H9 (cell line): Measurements from ENCODE around the gene ASPSCR1. TPM values are rescaled to one million over a fixed set of nuclear protein-coding genes. Genes with fewer than 3 reads are reported as not detected.

Experiments used
- DNase-seq: peaks from one replicate; pipeline ENCODE4 v3.0.0-alpha.2; 2017
- H2AFZ ChIP-seq: one replicate; pipeline ENCODE4 v1.6.1; 2013; ENCODE audit warnings: mild to moderate bottlenecking, low read length, control low read depth, moderate library complexity
- H2AK5ac ChIP-seq: 2 replicates; pipeline ENCODE4 v1.6.1; 2013; ENCODE audit warnings: low read length, control low read depth, mixed read lengths; ENCODE audit not compliant: insufficient read length
- H2BK120ac ChIP-seq: one replicate; pipeline ENCODE4 v1.6.1; 2013; ENCODE audit warnings: low read depth, mild to moderate bottlenecking, low read length, control low read depth, inconsistent platforms; ENCODE audit not compliant: poor library complexity, severe bottlenecking
- H2BK12ac ChIP-seq: 2 replicates; pipeline ENCODE4 v1.6.1; 2013; ENCODE audit warnings: low read length, control low read depth, mixed read lengths, low read depth; ENCODE audit not compliant: insufficient read length
- H2BK15ac ChIP-seq: 2 replicates; pipeline ENCODE4 v1.6.1; 2013; ENCODE audit warnings: low read depth, low read length, control low read depth
- H2BK20ac ChIP-seq: one replicate; pipeline ENCODE4 v1.6.1; 2013; ENCODE audit warnings: low read depth, mild to moderate bottlenecking, low read length, control low read depth, inconsistent platforms; ENCODE audit not compliant: poor library complexity, severe bottlenecking
- H2BK5ac ChIP-seq: 2 replicates; pipeline ENCODE4 v1.6.1; 2013; ENCODE audit warnings: low read length, control low read depth, mixed read lengths; ENCODE audit not compliant: insufficient read length
- H3K14ac ChIP-seq: 2 replicates; pipeline ENCODE4 v1.6.1; 2013; ENCODE audit warnings: low read length, control low read depth; ENCODE audit not compliant: insufficient read depth
- H3K18ac ChIP-seq: 2 replicates; pipeline ENCODE4 v1.6.1; 2013; ENCODE audit warnings: low read depth, mild to moderate bottlenecking, mixed read lengths, low read length, control low read depth; ENCODE audit not compliant: insufficient read length
- H3K23ac ChIP-seq: 2 replicates; pipeline ENCODE4 v1.6.1; 2013; ENCODE audit warnings: low read length, control low read depth, mixed read lengths, low read depth; ENCODE audit not compliant: insufficient read length
- H3K23me2 ChIP-seq: 2 replicates; pipeline ENCODE4 v1.6.1; 2013; ENCODE audit warnings: low read depth, mild to moderate bottlenecking, mixed read lengths, low read length, control low read depth; ENCODE audit not compliant: insufficient read length, poor library complexity, severe bottlenecking
- H3K27ac ChIP-seq: 2 replicates; pipeline ENCODE4 v1.5.1; 2013; ENCODE audit warnings: low read length, control low read depth, mixed read lengths, low read depth; ENCODE audit not compliant: insufficient read length
- H3K27me3 ChIP-seq: 2 replicates; pipeline ENCODE4 v1.6.1; 2013; ENCODE audit warnings: low read length, control low read depth, inconsistent platforms; ENCODE audit not compliant: insufficient read depth
- H3K4ac ChIP-seq: 2 replicates; pipeline ENCODE4 v1.6.1; 2013; ENCODE audit warnings: low read depth, mild to moderate bottlenecking, control low read depth, inconsistent platforms, low read length, moderate library complexity
- H3K4me1 ChIP-seq: 2 replicates; pipeline ENCODE4 v1.6.1; 2013; ENCODE audit warnings: low read length, control low read depth, inconsistent platforms; ENCODE audit not compliant: insufficient read depth
- H3K4me2 ChIP-seq: 2 replicates; pipeline ENCODE4 v1.6.1; 2013; ENCODE audit warnings: low read length, control low read depth, mixed read lengths; ENCODE audit not compliant: insufficient read length, insufficient read depth
- H3K56ac ChIP-seq: 2 replicates; pipeline ENCODE4 v1.6.1; 2013; ENCODE audit warnings: low read depth, mild to moderate bottlenecking, mixed read lengths, low read length, control low read depth; ENCODE audit not compliant: insufficient read length
- H3K79me1 ChIP-seq: 2 replicates; pipeline ENCODE4 v1.6.1; 2013; ENCODE audit warnings: low read depth, mild to moderate bottlenecking, moderate library complexity, low read length, control low read depth, inconsistent platforms; ENCODE audit not compliant: insufficient read depth, poor library complexity, severe bottlenecking
- H3K79me2 ChIP-seq: 2 replicates; pipeline ENCODE4 v1.6.1; 2013; ENCODE audit warnings: low read length, control low read depth, inconsistent platforms; ENCODE audit not compliant: insufficient read depth
- H3K9ac ChIP-seq: 2 replicates; pipeline ENCODE4 v1.6.1; 2013; ENCODE audit warnings: low read length, control low read depth, mixed read lengths; ENCODE audit not compliant: insufficient read length; ENCODE audit errors: extremely low read depth
- H3K9me3 ChIP-seq: one replicate; pipeline ENCODE4 v1.6.1; 2013; ENCODE audit warnings: low read depth, low read length, inconsistent platforms; ENCODE audit not compliant: control insufficient read depth
- H3T11ph ChIP-seq: one replicate; pipeline ENCODE4 v1.6.1; 2013; ENCODE audit warnings: mild to moderate bottlenecking, low read length, control low read depth, inconsistent platforms
- H4K20me1 ChIP-seq: one replicate; pipeline ENCODE4 v1.6.1; 2013; ENCODE audit not compliant: control insufficient read depth, insufficient read length, insufficient read depth
- H4K5ac ChIP-seq: 2 replicates; pipeline ENCODE4 v1.6.1; 2013; ENCODE audit warnings: low read depth, mild to moderate bottlenecking, mixed read lengths, low read length, control low read depth; ENCODE audit not compliant: insufficient read length
- H4K8ac ChIP-seq: replicated peaks from 2 replicates; pipeline ENCODE4 v1.6.1; 2013; ENCODE audit warnings: low read length, control low read depth, mixed read lengths, low read depth; ENCODE audit not compliant: insufficient read length
- H4K91ac ChIP-seq: 2 replicates; pipeline ENCODE4 v1.6.1; 2013; ENCODE audit warnings: low read depth, mild to moderate bottlenecking, moderate library complexity, mixed read lengths, low read length, control low read depth; ENCODE audit not compliant: insufficient read length
- H3K27ac Mint-ChIP-seq, 3 experiments: 2 replicates in 2 of 3; 3 replicates in 1 of 3; pipeline ENCODE4 v1.8.0; 2020 to 2021; ENCODE audit warnings: mixed read lengths in 3 of 3, mild to moderate bottlenecking in 1 of 3, moderate library complexity in 1 of 3
- H3K27me3 Mint-ChIP-seq: 2 replicates; pipeline ENCODE4 v1.8.0; 2021; ENCODE audit warnings: low read depth, mild to moderate bottlenecking, moderate library complexity, mixed read lengths
- H3K36me3 Mint-ChIP-seq, 3 experiments: 2 replicates in 2 of 3; 3 replicates in 1 of 3; pipeline ENCODE4 v1.8.0; 2020 to 2021; ENCODE audit warnings: low read depth in 3 of 3, mixed read lengths in 3 of 3; ENCODE audit not compliant: insufficient read depth in 1 of 3
- H3K4me1 Mint-ChIP-seq, 2 experiments: 2 replicates each; pipeline ENCODE4 v1.8.0; 2020; ENCODE audit warnings: mixed read lengths in 2 of 2
- H3K4me3 Mint-ChIP-seq, 2 experiments: 2 replicates in 1 of 2; 3 replicates in 1 of 2; pipeline ENCODE4 v1.8.0; 2020 to 2021; ENCODE audit warnings: mild to moderate bottlenecking in 2 of 2, mixed read lengths in 2 of 2, moderate library complexity in 1 of 2
- H3K9me3 Mint-ChIP-seq, 2 experiments: 2 replicates in 1 of 2; 3 replicates in 1 of 2; pipeline ENCODE4 v1.8.0; 2020; ENCODE audit warnings: mild to moderate bottlenecking in 2 of 2, mixed read lengths in 2 of 2, moderate library complexity in 1 of 2
- WGBS: extraction: QIAGEN DNeasy Blood & Tissue Kit; methylation state at CpG from one replicate; pipeline ENCODE4 v1.1.7; 2013; ENCODE audit warnings: missing lambda C conversion rate, low lambda C conversion rate, mixed read lengths; ENCODE audit not compliant: insufficient read length; ENCODE audit errors: extremely low coverage; 5-methylcytosine and 5-hydroxymethylcytosine counted together
- total RNA-seq: library from RNA; stranded (reverse); gene quantifications from 2 replicates; pipeline ENCODE4 v1.2.1, GENCODE V29; 2021
- TF ChIP-seq, protein P1 (sequence below): fragments of 200-600 bp; sonication (generic); conservative IDR thresholded peaks from 3 replicates; pipeline ENCODE4 v1.8.0; 2021; ENCODE audit warnings: antibody characterized with exemption, mild to moderate bottlenecking

ASPSCR1 gene
- total RNA-seq, 1 experiment from 2014 or later = 50.9 TPM

DNA sequence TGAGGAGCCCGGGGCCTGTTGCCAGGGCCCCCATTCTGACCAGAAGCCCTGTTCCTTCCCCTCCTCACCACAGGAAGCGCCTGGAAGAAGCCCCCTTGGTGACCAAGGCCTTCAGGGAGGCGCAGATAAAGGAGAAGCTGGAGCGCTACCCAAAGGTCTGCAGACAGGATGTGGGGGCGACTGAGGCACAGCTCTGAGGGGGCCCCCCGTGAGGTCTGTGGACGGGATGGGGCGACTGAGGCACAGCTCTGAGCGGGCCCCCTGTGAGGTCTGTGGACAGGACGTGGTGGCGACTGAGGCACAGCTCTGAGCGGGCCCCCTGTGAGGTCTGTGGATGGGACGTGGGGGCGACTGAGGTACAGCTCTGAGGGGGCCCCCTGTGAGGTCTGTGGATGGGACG is 32.0 kb downstream of the ASPSCR1 start:
- Histone ChIP-seq H4K20me1 (no peaks in the 10 kb centered on the region), H3K56ac (no peak overlapping the region), H3K79me2 (no peaks in the 10 kb centered on the region), H3K4me2 (no peak overlapping the region), H3K4ac (no peak overlapping the region), H3K23ac (no peak overlapping the region), H3K4me1 (no peaks in the 10 kb centered on the region), H3K18ac (no peak overlapping the region), H3T11ph (no peak overlapping the region), H2BK20ac (no peak overlapping the region), H3K9ac (no peak overlapping the region), H4K91ac (no peak overlapping the region), H3K27me3 (no peaks in the 10 kb centered on the region), H4K5ac (no peak overlapping the region), H4K8ac (no peak overlapping the region), H2BK12ac (no peak overlapping the region), H2BK120ac (no peak overlapping the region), H3K23me2 (no peaks in the 10 kb centered on the region), H2BK5ac (no peak overlapping the region), H2AFZ (no peak overlapping the region), H3K14ac (no peak overlapping the region), H3K79me1 (no peaks in the 10 kb centered on the region), H2AK5ac (no peak overlapping the region), H3K27ac (no peak overlapping the region), H3K9me3 (no peaks in the 10 kb centered on the region), H2BK15ac (no peak overlapping the region)
- Mint-ChIP-seq H3K4me1 (0 out of 4 replicates have a peak, but pooled peaks cover 0 to 2% of the 10 kb centered on the region in 2 experiments), H3K4me3 (no peak overlapping the region), H3K27me3 (no peaks in the 10 kb centered on the region; the same call in 1 of the 2 replicates), H3K36me3 (no peaks in the 10 kb centered on the region), H3K9me3 (no peaks in the 10 kb centered on the region), H3K27ac (no peak overlapping the region)
- WGBS = no CpG with 5 or more reads among the region's 15 CpGs
- TF ChIP-seq, protein P1, sequence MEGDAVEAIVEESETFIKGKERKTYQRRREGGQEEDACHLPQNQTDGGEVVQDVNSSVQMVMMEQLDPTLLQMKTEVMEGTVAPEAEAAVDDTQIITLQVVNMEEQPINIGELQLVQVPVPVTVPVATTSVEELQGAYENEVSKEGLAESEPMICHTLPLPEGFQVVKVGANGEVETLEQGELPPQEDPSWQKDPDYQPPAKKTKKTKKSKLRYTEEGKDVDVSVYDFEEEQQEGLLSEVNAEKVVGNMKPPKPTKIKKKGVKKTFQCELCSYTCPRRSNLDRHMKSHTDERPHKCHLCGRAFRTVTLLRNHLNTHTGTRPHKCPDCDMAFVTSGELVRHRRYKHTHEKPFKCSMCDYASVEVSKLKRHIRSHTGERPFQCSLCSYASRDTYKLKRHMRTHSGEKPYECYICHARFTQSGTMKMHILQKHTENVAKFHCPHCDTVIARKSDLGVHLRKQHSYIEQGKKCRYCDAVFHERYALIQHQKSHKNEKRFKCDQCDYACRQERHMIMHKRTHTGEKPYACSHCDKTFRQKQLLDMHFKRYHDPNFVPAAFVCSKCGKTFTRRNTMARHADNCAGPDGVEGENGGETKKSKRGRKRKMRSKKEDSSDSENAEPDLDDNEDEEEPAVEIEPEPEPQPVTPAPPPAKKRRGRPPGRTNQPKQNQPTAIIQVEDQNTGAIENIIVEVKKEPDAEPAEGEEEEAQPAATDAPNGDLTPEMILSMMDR = no peak
- DNase-seq = no peak
